GM23248 (cell line): ENCODE measurements around the gene NYAP1.

ENCODE experiments used
- EZH2 ChIP-seq: fragments of 200-600 bp; sonication (generic); IDR thresholded peaks from 2 replicates; pipeline ENCODE4 v1.6.1; 2018; ENCODE audit warnings: antibody characterized with exemption, mild to moderate bottlenecking; ENCODE audit not compliant: insufficient read depth, poor library complexity, severe bottlenecking
- EZH2phosphoT487 ChIP-seq: fragments of 200-600 bp; sonication (generic); IDR thresholded peaks from 2 replicates; pipeline ENCODE4 v1.6.1; 2018; ENCODE audit warnings: antibody characterized with exemption, moderate library complexity, mild to moderate bottlenecking, low read depth; ENCODE audit not compliant: insufficient read depth

GRCh38 chr7:100516135-100516812, 32.5 kb downstream of the NYAP1 start:
- TF ChIP-seq EZH2phosphoT487 (peak; percentile 100), EZH2 (no peak)
